GM23338 (cell line): ENCODE results near the gene KAZN. TPM values are rescaled to one million over a fixed set of nuclear protein-coding genes. Genes with fewer than 3 reads are reported as not detected.

Source experiments
- ATAC-seq: fragments of 200-7000 bp; cut with Tn5 transposase; 3 replicates; pipeline ENCODE4 v1.9.1; 2020
- DNase-seq: peaks from one replicate; pipeline ENCODE4 v3.0.0-alpha.2; 2015; ENCODE audit warnings: low spot score
- H2AFZ ChIP-seq: fragments of 200-600 bp; sonication (generic); 2 replicates; pipeline ENCODE4 v1.8.0; 2016; ENCODE audit warnings: antibody characterized with exemption, mild to moderate bottlenecking, moderate library complexity
- H3F3A ChIP-seq: fragments of 200-600 bp; sonication (generic); replicated peaks from 2 replicates; pipeline ENCODE4 v1.8.0; 2017; ENCODE audit warnings: antibody characterized with exemption, mixed run types, low read depth
- H3K27ac ChIP-seq: fragments of 200-600 bp; sonication (generic); 2 replicates; pipeline ENCODE4 v1.6.1; 2016; ENCODE audit warnings: low read depth
- H3K27me3 ChIP-seq: fragments of 200-600 bp; sonication (generic); 2 replicates; pipeline ENCODE4 v1.8.0; 2016; ENCODE audit warnings: mild to moderate bottlenecking, mixed run types, moderate library complexity; ENCODE audit not compliant: insufficient read depth
- H3K36me3 ChIP-seq: fragments of 200-600 bp; sonication (generic); 2 replicates; pipeline ENCODE4 v1.8.0; 2016; ENCODE audit warnings: mild to moderate bottlenecking; ENCODE audit not compliant: insufficient read depth
- H3K4me1 ChIP-seq: fragments of 200-600 bp; sonication (generic); 2 replicates; pipeline ENCODE4 v1.8.0; 2016; ENCODE audit warnings: mild to moderate bottlenecking, moderate library complexity; ENCODE audit not compliant: insufficient read depth
- H3K4me2 ChIP-seq: fragments of 200-600 bp; sonication (generic); 2 replicates; pipeline ENCODE4 v1.7.1; 2017; ENCODE audit warnings: mixed run types
- H3K4me3 ChIP-seq: fragments of 200-600 bp; sonication (generic); 2 replicates; pipeline ENCODE4 v1.6.1; 2016; ENCODE audit warnings: mixed run types
- H3K79me2 ChIP-seq: fragments of 200-600 bp; sonication (generic); replicated peaks from 2 replicates; pipeline ENCODE4 v1.8.0; 2017; ENCODE audit warnings: mild to moderate bottlenecking; ENCODE audit not compliant: insufficient read depth
- H3K9me2 ChIP-seq: fragments of 200-600 bp; sonication (generic); 2 replicates; pipeline ENCODE4 v1.8.0; 2017; ENCODE audit not compliant: insufficient read depth
- H4K20me1 ChIP-seq: fragments of 200-600 bp; sonication (generic); replicated peaks from 2 replicates; pipeline ENCODE4 v1.8.0; 2017; ENCODE audit warnings: mild to moderate bottlenecking; ENCODE audit not compliant: insufficient read depth
- H3K27ac Mint-ChIP-seq: 2 replicates; pipeline ENCODE4 v1.8.0; 2020; ENCODE audit warnings: inconsistent platforms, mild to moderate bottlenecking, moderate library complexity, mixed read lengths
- H3K27me3 Mint-ChIP-seq: 3 replicates; pipeline ENCODE4 v1.8.0; 2022; ENCODE audit warnings: low read depth, mild to moderate bottlenecking, moderate library complexity, mixed read lengths, inconsistent platforms; ENCODE audit not compliant: insufficient read depth, poor library complexity
- H3K36me3 Mint-ChIP-seq: 3 replicates; pipeline ENCODE4 v1.8.0; 2021; ENCODE audit warnings: low read depth, mild to moderate bottlenecking, inconsistent platforms, moderate library complexity, mixed read lengths
- H3K4me1 Mint-ChIP-seq: 3 replicates; pipeline ENCODE4 v1.8.0; 2020; ENCODE audit warnings: mild to moderate bottlenecking, inconsistent platforms, mixed read lengths
- H3K4me3 Mint-ChIP-seq: 3 replicates; pipeline ENCODE4 v1.8.0; 2021; ENCODE audit warnings: moderate library complexity, mild to moderate bottlenecking, inconsistent platforms, mixed read lengths
- H3K9me3 Mint-ChIP-seq: 3 replicates; pipeline ENCODE4 v1.8.0; 2020; ENCODE audit warnings: moderate library complexity, mild to moderate bottlenecking, inconsistent platforms, mixed read lengths
- CREB1 ChIP-seq: fragments of 250-450 bp; sonication (Bioruptor Pico); IDR thresholded peaks from 2 replicates; pipeline ENCODE4 v1.5.0; 2020; ENCODE audit warnings: low read depth, mild to moderate bottlenecking, moderate library complexity
- CTCF ChIP-seq, 2 experiments: fragments of 200-600 bp in 1 of 2; sonication (generic) in 1 of 2; conservative IDR thresholded peaks; 2 replicates each; pipeline versions ENCODE4 v1.5.1 to v1.6.1; 2016 to 2017; ENCODE audit warnings: antibody characterized with exemption in 2 of 2, low read depth in 2 of 2, mild to moderate bottlenecking in 2 of 2, moderate library complexity in 1 of 2
- ETS1 ChIP-seq: IDR thresholded peaks from 2 replicates; pipeline ENCODE4 v1.6.1; 2016; ENCODE audit warnings: antibody characterized with exemption
- EZH2 ChIP-seq: fragments of 200-600 bp; sonication (generic); IDR thresholded peaks from one replicate; pipeline ENCODE4 v1.8.0; 2017; ENCODE audit warnings: antibody characterized with exemption, mild to moderate bottlenecking, low read depth; ENCODE audit not compliant: unreplicated experiment
- EZH2phosphoT487 ChIP-seq: fragments of 200-600 bp; sonication (generic); IDR thresholded peaks from one replicate; pipeline ENCODE4 v1.8.1; 2018; ENCODE audit warnings: antibody characterized with exemption; ENCODE audit not compliant: unreplicated experiment
- JUNB ChIP-seq: IDR thresholded peaks from one replicate; pipeline ENCODE4 v1.6.1; 2016; ENCODE audit warnings: antibody characterized with exemption; ENCODE audit not compliant: unreplicated experiment
- NANOG ChIP-seq: IDR thresholded peaks from 2 replicates; pipeline ENCODE4 v1.6.1; 2016; ENCODE audit warnings: antibody characterized with exemption, borderline replicate concordance
- POLR2AphosphoS5 ChIP-seq: IDR thresholded peaks from 2 replicates; pipeline ENCODE4 v1.6.1; 2016; ENCODE audit warnings: antibody characterized with exemption, low read depth
- REST ChIP-seq: IDR thresholded peaks from one replicate; pipeline ENCODE4 v1.6.1; 2018; ENCODE audit warnings: antibody characterized with exemption; ENCODE audit not compliant: unreplicated experiment
- STAT1 ChIP-seq: IDR thresholded peaks from one replicate; pipeline ENCODE4 v1.6.1; 2016; ENCODE audit warnings: antibody characterized with exemption; ENCODE audit not compliant: unreplicated experiment
- ZNF114 ChIP-seq: fragments of 250-450 bp; sonication (Bioruptor Pico); IDR thresholded peaks from 2 replicates; pipeline ENCODE4 v1.5.0; 2020; ENCODE audit warnings: mild to moderate bottlenecking, moderate library complexity
- ZNF331 ChIP-seq: fragments of 250-450 bp; sonication (Bioruptor Pico); IDR thresholded peaks from 2 replicates; pipeline ENCODE4 v1.5.0; 2020; ENCODE audit warnings: low read depth, mild to moderate bottlenecking, moderate library complexity
- ZNF462 ChIP-seq: fragments of 250-450 bp; sonication (Bioruptor Pico); IDR thresholded peaks from 2 replicates; pipeline ENCODE4 v1.5.0; 2020; ENCODE audit warnings: mild to moderate bottlenecking, moderate library complexity
- polyA plus RNA-seq: library from polyadenylated mRNA; unstranded; fragments of >200 nt; fragmentation: Nextera tagmentation; extraction: Ambion mirVana; gene quantifications from 2 replicates; pipeline ENCODE4 v1.2.1, GENCODE V29; 2016
- total RNA-seq: library from RNA; depleted of rRNA; stranded (reverse); fragments of >200 nt; shearing (Covaris generic); gene quantifications from 2 replicates; pipeline ENCODE4 v1.2.3, GENCODE V29; 2014

KAZN gene
- total and polyA plus RNA-seq, 2 experiments from 2014 or later: 9.9 to 15.0 TPM

GRCh38 chr1:14742181-14742980 is 143.9 kb downstream of the KAZN start:
- Histone ChIP-seq H3K4me1 (peaks cover 45% of the 10 kb centered on the region), H3F3A (no peaks in the 10 kb centered on the region), H3K79me2 (no peaks in the 10 kb centered on the region; the same call in none of the 2 replicates), H4K20me1 (peaks cover 4% of the 10 kb centered on the region; the same call in 1 of the 2 replicates), H3K27ac (peak overlapping the region; percentile 52), H3K4me3 (no peak overlapping the region), H3K36me3 (no peaks in the 10 kb centered on the region), H3K4me2 (peak overlapping the region; percentile 21), H3K27me3 (no peaks in the 10 kb centered on the region), H3K9me2 (no peaks in the 10 kb centered on the region), H2AFZ (no peak overlapping the region)
- peaks cover 49% of the 10 kb centered on the region for H3K4me1 Mint-ChIP-seq
- H3K4me3 Mint-ChIP-seq: no peak overlapping the region
- no peaks in the 10 kb centered on the region for H3K36me3 Mint-ChIP-seq
- H3K27me3 Mint-ChIP-seq: peaks cover 15% of the 10 kb centered on the region
- peak; percentile 68 for DNase-seq
- TF ChIP-seq EZH2 (no peak), CREB1 (no peak), STAT1 (no peak), ZNF114 (no peak), REST (no peak), ZNF462 (CRISPR knock-in tag) (no peak), NANOG (no peak), JUNB (no peak), ZNF331 (CRISPR knock-in tag) (no peak), EZH2phosphoT487 (no peak), POLR2AphosphoS5 (no peak), ETS1 (no peak), CTCF (conservative IDR thresholded peaks at IDR 0.05; ENCODE audit: low read depth in 2 of 2) (no peak)
- H3K27ac Mint-ChIP-seq: peak overlapping the region; percentile 22; the same call in 1 of the 2 replicates
- no peaks in the 10 kb centered on the region for H3K9me3 Mint-ChIP-seq
- peak; percentile 63 for ATAC-seq
